ENCODE data around the gene PI4K2A.

GRCh38 chr10:97650726-97651125, 10.3 kb downstream of the PI4K2A start:
- TF ChIP-seq CTCF (IDR thresholded peaks at IDR 0.05; ENCODE audit: extremely low read depth in 1 of 2, insufficient read depth in 1 of 2, low read depth in 1 of 2, low read length in 2 of 2): no peak
- no peak for TF ChIP-seq GATA2 (IDR thresholded peaks at IDR 0.05; ENCODE audit: insufficient read depth, insufficient read length, low read depth, low read length)
- no peak for TF ChIP-seq POLR2AphosphoS5 (IDR thresholded peaks at IDR 0.05; ENCODE audit: insufficient read depth, low read depth, low read length)
- TF ChIP-seq POLR2A (IDR thresholded peaks at IDR 0.05; ENCODE audit: low read depth, low read length): no peak

All from endothelial cell of umbilical vein (primary cell).